Measurements from ENCODE around the gene TRAF1.

TRAF1 gene

GRCh38 chr9:120922404-120923195 is 4.0 kb downstream of the TRAF1 start:
- DNase-seq, result no peak

DNA sequence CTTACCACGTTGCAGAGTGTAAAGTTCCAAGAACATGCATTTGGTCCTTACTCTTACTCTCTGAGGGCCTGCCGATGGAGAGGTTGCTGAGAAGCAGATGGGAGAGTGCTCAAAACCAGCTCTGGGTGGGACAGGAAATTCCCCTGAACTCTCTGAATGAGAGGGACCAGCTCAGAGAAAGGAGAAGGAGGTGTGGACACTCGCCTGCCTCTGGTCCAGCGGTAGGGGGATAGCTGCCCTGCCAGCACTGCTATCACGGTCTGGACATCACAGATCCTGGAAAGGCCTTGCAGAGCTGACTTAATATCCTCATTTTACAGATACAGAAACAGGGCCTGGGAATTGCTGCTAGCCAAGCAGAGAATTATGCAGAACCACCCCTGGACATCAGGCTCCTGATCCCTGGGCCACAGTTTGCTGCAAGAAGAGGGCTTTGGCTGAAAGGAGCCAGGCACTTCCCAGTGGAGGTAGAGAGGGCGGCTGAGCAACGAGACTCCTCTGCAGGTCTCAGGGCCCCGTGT is 4.9 kb downstream of the TRAF1 start:
- DNase-seq, result no peak

GRCh38 chr9:120920806-120921178 is 5.8 kb downstream of the TRAF1 start:
- no peak for DNase-seq

DNA sequence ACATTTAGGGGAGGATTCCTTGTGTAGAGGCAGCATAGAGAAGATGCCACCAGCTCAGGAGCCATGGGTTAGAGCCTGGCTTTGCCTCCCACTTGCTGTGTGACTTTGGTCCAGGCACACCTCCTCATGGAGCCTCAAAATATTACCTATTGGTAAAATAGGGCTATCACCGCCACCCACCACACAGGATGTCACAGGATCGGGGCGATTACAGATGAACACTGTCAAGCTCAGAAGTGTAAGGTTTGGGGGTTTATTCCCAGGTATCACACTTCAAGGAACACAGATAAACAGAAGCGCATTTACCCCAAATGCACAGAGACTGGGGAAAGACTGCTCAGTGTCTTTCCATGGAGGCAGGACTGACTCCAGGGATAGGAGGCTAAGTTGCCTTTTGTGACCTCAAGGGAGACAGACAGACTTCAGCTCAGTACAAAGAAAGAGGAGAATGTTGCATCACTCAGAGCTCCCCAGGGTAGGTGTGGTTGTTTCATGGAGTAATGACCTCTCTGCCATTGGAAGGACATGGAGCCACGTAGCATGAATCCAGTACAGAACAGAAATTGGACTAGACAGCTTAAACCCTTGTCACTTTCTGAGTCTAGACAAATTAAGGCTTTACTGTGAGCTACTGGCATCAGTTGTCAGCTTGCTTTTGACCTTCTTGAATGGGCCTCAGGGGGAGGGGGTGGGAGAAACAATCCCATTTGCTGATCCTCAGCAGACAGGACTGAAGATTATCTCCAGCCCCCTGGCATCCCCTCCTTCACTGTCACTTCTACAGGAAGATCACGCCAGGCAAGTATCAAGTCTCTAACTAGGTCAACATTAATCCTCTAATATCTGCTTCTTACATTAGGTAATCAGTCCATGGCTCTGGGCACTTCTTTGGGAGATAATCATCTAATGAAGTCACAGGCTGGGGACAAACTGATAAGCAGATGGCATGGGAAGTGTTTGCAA is 6.5 kb downstream of the TRAF1 start:
- DNase-seq, result no peak

DNA sequence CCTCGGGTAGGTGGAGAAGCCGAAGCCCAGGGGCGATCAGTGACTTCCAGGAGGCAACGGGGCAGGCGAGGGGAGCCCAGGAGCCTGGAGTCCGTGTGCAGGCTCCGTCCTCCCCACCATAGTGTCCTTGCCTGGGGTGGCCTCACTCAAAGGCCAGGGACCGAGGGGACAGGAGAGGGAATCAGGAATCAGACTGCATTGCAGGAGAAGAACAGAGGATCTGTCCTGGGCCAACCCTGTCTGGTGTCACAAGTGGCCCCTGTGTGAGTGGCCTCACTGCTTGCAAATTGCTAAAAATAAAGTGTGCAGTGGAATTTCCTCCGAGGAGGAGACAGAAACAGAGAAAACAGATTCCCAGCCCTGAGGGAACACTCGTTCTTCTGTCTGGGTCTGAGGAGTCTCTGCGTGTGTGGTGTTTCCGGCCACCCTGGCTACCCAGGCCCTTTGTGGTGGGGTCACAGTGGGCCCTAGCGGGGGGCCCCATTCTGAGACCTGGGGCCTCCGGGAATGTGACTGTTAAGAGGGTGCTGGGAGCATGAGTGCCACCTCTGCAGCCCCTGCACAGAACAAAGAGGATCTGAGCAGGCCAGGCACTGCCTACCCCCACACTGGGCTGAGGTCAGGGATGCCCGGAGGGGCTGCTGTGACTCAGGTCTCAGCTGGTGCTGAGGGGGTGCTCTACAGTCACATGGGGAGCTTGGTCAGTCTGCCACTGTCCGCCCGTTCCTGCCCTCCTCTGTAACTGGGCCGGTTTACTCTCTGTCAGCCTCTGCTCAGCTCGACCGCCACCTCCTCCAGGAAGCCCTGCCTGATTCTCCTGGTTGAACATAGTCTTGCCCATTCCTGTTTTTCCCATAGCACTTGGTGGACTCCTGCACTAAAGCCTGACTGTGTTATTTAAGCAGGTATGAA is 7.4 kb downstream of the TRAF1 start:
- DNase-seq, result no peak

DNA sequence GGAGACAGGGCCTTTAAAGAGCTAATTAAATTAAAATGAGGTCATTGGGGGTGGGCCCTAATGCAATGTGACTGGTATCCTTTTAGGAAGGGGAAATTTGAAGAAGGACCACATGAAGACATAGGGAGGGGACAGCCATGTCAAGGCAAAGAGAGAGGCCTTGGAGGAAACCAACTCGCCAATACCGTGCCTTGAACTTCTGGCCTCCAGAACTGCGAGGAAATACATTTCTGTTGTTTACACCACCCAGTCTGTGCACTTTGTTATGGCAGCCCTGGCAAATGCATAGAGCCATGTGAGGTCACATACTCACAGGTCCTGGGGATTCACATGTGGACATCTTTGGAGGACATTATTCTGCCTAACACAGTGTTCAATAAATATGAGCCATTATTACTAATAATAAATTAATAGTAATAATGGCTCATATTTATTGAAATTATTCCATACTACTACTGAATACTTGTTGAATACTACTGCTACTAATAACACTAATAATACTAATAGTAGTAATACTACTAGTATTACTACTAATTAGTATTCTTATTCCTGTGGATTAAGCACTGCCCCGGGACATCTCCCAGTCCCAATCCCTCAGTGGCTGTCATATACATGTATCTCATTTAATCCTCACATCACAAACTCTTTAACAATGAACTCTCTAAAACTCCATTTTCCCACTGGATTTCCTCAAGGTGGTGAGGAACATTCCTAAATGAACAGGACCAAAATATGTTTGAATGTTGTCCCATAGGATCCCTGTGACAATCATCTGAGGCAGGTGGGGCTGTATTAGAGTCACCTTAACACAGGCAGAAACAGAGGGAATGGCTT is 8.4 kb downstream of the TRAF1 start:
- no peak for DNase-seq

DNA sequence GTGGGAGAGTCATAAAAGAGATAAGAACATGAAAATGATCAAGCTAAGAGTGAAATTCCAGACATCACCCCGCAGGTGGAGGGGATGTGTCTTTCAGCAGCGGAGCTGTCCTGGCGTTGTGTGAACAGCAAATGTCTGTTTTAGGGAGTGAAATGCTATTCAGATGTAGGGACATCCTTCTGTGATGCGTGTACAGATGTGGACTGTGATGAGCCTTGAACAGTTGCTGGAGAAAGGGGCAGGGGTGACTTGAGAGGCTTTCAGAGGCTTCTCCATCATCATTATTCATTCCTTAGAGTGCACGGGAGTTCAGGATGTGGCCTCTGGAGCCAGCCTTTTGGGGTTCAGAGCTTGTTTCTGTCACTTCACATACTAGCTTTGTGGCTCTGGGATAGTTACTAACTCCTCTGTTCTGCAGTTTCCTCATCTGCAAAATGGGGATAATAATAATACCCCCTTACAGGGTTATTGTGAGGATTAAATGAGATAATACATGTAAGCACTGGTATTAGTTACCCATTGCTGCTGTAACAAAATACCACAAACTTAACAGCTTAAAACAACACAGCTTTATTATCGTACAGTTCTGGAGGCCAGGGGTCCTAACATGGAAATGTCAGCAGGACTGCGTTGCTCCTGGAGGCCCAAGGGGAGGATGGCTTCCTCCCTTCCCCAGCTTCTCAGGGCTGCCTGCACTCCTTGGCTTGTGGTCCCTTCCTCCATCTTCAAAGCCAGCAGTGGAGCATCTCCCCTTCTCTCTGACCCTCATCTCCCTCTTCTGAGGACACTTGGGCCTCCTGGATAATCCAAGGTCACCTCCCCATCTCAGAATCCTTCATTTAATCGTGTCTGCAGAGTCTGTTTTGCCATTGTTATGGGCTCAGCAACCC is 9.4 kb downstream of the TRAF1 start:
- DNase-seq, result no peak

GRCh38 chr9:120916588-120916987 is 10.0 kb downstream of the TRAF1 start:
- no peak for DNase-seq

DNA sequence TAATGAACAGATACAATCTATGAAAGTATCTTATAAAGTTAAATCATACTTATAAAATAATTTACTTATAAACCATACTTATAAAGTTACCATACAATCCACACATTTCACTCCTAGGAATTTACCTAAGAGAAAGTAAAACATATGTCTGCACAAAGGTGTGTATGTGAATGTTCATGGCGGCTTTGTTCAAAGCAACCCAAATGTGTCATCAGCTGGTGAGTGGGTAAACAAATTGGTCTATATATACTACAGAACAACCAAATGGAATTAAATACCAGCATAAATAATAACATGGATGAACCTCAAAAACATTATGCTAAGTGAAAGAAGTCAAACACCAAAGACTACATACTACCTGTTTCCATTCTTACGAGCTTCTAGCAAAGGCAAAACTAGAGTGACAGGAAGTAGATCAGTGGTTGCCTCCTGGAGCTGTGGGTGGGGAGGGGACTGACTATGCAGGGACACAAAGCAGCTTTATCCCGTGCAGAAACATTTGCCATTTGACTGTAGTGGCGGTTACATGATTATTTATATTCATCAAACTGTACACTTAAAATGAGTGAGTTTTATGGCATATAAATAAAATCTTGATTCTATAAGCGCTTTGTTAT is 10.6 kb downstream of the TRAF1 start:
- DNase-seq, result no peak

DNA sequence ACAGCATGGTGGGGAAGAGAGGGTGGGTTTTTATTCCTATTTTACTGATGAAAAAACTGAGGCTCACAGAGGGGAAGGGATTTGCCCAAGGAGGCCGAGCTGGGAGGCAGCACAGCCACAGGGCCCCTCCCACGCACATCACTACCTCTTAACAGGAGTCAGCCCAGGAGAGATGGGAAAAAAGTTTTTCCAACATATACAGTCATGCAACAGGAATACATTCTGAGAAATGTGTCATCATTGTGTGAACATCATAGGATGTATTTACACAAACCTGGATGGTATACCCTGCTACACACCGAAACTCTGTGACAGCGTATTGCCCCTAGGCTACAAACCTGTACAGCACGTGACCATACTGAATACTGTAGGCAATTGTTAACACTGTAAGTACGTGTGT is 11.6 kb downstream of the TRAF1 start:
- DNase-seq, result no peak

- no peak for DNase-seq
Measured at GRCh38 chr9:120914396-120914795, 12.2 kb downstream of the TRAF1 start.

- no peak for DNase-seq
Measured at GRCh38 chr9:120913647-120914264, 12.8 kb downstream of the TRAF1 start.

GRCh38 chr9:120912958-120913646 is 13.5 kb downstream of the TRAF1 start:
- no peak for DNase-seq

DNA sequence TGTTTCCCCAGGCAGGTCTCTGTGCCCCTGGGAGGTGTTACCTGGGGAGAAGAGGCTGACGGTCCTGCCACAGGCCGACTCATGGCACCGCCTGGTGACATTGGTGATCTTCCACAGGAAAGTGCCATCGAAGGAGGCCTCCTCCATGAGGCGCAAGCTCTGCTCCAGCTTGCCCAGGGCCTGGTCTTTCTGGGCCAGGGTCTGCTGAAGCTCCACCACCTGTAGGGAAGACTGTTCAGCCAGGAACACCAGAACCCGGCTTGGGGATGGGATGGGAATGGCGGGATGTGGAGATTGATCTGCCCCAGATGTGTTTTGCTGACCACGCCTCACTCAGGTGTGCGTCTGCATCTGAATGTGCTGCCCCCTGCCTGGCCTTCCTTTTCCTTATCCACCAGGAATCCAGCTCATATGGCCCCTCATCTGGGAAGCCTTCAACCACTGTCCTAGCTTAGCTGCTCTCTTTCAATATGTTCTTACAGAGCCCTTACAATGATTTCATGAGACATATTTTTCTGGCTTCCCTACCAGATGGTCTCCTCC is 15.2 kb downstream of the TRAF1 start:
- no peak for DNase-seq

DNA sequence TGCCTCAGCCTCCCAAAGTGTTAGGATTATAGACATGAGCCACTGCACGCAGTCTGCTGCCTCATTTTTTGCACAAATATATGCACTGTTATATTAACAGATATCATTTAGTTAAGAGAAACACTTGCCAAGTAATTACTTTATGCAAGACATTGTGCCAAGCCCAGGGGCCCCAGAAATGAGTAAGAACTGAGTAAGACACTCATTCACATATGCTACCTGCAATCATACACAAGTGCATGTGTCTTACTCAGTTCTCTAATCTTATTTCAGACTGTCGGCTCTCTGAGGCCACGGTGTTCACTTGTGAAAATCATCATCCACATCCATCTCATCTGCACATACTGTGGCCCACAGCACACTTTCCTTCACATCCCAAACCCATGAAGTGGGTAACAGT is 16.0 kb downstream of the TRAF1 start:
- DNase-seq, result no peak

DNA sequence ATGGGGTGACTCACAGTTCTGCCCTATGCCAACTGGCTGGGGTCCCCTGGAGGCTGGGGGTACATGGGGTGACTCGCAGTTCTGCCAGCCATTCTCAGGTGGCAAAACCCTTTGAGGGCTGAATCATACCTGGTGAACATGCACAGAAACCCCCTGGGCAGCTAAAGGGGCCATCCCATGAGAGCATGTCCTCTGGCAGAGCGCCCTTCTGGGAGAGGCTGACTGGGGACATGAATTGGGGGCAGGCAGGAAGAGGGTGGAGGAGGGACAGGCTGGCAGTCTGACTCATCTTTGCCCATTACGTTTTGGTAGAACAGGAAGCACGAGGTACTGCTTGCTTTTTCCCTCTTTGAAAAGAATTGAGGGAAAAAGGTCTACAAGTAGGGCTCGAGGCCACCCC is 16.7 kb downstream of the TRAF1 start:
- no peak for DNase-seq

GRCh38 chr9:120905315-120906164 is 21.1 kb downstream of the TRAF1 start:
- DNase-seq, result no peak

DNA sequence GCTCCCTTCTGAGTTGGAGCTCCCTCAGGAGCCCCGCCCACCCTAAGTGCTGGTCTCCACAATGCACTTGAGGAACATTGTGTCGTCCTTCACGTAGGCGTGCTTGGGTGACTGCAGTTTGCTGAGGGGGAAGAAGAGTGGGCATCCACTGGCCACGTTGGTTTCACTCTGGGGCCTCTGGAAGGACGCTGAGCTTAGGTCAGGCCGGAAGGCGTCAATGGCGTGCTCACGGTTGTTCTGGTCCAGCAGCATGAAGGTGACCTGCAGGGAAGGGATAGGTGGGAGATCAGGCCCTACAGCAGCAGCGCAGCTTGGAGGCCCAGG is 21.7 kb downstream of the TRAF1 start:
- no peak for DNase-seq

Measured in NCI-H748 treated with DMSO at 0.1 percent for 48 hours (cell line).